HG03095 (cell line): ENCODE data around the gene RPRD1B.
A peak's percentile ranks its signal among the peaks of the same experiment; 100 is the strongest.
"Not testable (repeated sequence)": the region's sequence is repeated elsewhere in the genome, so short reads cannot be mapped to it uniquely, and the experiment has no call there.

ENCODE experiments used
- ATAC-seq: cut with Tn5 transposase; IDR thresholded peaks from one replicate; pipeline ENCODE4 v1.9.1; 2021; ENCODE audit warnings: moderate library complexity; ENCODE audit not compliant: unreplicated experiment

RPRD1B gene

DNA sequence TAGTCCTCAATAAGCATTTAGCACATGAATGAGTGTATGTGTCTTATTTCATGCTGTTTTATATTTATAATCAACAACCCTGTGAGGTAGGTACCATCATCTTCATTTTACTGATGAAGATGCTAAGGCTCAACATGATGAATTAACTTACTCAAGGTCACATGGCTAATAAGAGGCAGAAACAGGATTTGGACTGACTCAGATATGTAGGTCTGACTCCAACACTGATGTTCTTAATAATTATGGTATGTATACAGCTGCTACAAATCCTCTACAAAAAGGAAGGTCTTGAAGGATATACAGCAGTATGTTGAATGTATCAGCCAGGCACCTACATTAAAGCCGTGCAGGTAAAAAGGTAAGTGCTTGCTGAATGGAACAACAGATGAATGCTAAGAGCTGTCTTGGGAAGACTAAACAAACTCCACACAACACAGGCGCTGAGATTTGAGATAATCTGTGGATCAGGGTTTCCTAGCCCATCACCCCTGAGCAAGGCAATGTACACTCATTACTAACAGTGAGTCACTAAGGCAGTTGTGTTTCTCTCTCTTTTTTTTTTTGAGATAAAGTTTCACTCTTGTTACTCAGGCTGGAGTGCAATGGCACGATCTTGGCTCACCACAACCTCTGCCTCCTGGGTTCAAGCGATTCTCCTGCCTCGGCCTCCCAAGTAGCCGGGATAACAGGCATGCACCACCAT, 32.2 kb upstream of the RPRD1B start:
- ATAC-seq: no peak

DNA sequence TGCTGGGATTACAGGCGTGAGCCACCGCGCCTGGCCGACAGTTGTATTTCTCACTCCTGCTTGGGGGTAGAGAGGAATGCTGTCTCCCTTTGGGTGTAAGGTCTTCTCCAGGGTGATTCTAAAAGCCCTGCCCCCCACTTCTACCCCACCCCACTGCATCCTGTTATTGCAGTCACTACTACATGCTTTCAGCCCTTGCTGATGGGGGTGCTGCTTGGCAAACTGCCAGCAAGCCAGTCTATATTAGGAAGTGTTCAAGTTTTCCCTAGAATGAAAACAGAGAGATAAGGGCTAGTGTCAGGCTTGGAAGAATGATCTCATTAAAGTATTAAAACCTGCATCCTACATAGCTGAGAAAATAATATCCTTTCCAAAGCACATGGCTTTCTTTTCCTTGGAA, 31.6 kb upstream of the RPRD1B start:
- ATAC-seq: no peak

DNA sequence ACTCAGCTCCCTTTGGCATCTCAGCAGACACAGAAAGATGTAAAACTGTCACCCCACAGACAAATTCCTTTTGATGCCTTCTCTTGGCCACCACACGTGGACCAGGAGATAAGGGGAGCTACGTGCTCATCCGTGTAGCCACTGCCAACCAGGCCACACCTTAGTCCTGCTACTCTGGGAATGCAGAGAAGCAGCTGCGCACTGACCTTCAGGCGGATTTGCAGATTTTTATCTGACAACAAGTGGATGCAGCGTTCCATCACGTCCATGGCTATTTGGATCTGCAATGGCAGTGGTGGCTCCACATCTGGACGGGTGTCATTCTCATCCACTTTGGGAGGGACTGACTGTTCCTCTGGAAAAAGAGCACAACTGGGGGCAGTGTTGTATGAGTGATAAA, 31.1 kb upstream of the RPRD1B start:
- ATAC-seq: no peak

DNA sequence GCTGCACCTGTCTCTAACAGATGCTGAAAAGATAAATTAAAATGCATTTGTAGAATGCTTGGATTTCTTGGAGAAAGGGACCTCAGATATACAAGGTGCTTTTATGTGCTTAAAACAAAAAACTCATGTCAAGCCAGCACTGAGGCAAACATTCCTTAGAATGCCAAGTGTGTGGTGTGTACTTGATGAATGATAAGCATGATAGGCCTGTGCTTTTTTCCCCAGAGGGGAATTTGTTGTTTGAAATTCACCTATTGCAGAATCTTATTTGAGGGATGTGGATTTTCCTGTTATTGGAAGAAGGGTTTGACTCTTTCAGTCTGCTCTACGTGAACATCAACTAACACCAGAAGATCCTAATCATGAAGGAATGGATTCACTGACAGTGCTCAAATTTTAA, 29.1 kb upstream of the RPRD1B start:
- ATAC-seq: no peak

DNA sequence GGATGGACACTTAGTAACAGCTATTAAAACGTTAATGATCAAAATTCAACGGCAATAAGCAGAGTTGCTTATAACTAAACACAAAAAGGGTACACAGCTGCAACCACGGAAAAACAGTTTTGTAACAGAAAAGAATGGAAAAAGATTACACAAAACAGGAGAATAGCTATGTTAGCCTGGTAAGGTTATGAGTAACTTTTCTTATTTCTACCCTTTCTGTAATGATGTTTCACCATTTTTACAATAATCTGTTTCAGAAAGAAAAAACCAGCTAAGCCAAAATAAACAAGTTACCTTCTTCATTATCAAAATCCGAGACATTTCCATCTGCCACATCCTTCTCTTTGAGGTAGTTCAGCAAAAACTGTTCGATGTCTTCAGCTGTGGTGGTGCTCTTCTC, 27.6 kb upstream of the RPRD1B start:
- no peak for ATAC-seq

DNA sequence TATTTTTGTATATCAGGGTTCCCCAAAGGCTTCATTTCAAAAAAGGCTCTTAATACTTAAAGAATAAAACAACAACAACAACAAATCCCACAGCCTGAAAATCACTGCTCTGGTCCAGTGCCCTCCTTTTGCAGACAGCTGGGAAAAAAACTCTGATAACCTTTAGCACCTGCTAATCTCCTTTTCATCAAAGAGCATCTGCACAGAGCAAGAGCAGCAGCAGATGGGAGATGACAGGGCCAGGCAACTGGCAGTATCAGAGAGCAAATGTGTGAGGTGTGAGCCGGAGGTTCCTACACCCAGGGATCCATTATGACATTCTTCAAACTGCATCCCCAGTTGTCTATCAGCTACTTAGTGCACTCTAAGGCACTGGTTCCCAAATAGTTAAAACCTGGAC, 26.0 kb upstream of the RPRD1B start:
- no peak for ATAC-seq

DNA sequence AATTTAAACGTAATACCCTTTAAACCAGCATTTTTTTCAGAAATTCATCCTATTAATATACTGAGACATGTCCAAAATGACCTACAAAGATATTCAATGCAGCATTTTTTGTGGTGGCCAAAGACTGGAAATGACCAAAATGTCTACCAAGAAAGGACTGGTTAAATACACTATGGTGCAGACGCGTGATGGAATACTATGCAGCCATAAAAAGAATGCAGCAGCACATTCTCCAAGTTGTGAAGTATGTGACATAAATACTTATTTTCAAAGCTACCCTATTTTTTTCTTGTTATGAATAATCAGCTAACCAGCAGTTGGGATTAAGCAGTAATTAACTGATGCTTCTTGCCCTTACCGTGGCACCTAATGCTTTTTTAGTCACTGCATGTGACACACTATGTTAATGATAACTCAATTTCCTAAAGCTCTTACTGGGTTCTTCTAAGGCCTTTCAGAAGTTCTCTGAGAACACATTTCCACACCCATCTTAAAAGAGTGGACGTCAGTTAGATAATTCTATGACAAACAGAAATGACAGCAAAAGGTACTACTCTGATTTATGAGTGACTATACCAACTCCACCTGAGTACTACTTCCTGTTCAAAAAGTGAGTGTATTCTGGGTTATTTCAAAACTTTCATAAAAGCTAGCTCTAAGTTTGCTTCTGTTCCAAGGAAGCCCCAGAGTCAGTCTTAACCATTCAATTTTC, 25.2 kb upstream of the RPRD1B start:
- ATAC-seq: no peak

DNA sequence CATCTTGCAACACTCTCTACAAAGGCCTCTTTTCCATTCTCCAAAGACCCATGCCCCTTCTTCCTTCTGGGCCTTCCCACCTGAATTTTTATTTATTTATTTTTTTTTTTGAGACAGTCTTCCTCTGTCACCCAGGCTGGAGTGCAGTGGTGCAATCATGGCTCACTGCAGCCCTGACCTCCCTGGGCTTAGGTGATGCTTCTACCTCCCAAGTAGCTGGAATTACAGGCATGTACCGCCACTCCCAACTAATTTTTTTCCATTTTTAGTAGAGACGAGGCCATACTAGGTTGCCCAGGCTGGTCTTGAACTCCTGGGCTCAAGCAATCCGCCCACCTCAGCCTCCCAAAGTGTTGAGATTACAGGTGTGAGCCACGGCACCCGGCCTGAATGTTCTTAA, 24.1 kb upstream of the RPRD1B start:
- ATAC-seq: not testable (repeated sequence)

DNA sequence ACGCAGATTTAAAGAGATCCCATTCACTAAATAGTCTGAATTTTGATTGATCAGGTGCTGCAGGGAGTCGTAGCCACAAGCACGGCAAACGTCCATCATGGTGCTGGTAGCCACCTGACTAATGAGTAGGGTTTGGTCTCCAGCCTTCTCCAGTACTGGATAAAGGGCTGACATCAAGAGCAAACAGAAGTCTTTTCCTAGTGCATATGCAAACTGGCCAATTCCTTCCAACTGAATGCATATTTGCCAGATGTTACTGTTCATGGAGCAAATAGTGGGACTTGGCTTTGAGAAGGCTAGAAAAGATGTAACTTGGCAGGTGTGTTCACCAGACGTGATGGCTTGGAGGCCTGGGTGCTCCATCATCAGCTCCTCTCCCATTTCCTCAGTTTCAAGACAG, 21.9 kb upstream of the RPRD1B start:
- ATAC-seq: no peak

DNA sequence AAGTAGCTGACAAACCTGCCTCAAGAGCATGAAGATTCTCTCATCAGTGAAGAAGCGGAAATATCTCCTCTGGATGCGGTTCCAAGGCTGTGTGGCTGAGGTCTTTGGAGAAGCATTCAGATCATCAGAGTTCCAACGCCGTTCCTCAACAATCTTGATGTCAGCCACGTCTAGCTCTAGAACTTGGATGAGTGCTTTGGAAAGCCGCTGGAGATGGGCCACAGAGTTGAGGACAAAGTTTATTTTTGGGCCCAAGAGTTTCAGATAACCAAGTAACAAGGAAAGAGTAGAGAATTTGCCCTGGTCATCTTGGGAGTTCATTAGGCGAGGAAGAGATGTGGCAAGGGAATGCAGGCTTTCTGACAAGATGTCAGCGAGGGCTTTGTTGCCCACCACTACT, 21.2 kb upstream of the RPRD1B start:
- no peak for ATAC-seq

DNA sequence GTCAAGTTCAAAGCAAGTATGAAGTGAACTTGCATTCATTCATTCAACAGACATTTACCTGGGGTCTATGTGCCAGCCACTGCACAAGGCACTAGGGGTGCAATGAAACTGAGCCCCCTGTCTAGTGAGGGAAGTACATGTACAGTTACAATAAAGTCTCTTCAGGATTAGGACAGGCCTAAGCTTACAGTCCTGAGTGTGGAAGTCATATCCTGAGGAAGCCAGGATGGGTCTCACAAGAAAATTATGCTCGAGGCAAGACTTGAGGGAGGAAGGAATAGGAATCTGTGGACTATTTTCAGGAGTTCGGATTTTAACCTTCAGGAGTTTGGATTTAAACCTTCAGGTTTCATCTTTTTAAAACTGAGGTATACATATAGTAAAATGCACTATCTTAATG, 19.7 kb upstream of the RPRD1B start:
- no peak for ATAC-seq

DNA sequence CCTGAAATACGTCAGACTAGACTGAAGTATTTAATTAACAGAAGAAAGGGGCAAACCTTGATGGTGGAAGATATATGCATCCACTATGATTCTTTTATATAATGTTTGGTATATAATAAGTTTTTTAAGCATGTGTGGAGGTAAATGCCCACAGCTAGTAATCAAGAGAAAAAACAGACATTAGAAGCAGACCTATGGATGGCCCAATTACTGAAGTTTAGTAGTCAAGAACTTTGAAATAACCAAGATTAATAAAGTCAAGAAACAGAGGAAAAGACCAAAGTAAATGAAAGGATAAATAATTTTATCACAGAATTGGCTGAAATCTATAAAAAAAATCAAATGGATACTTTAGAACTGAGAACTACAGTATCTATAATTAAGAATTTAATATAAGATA, 15.6 kb upstream of the RPRD1B start:
- no peak for ATAC-seq

DNA sequence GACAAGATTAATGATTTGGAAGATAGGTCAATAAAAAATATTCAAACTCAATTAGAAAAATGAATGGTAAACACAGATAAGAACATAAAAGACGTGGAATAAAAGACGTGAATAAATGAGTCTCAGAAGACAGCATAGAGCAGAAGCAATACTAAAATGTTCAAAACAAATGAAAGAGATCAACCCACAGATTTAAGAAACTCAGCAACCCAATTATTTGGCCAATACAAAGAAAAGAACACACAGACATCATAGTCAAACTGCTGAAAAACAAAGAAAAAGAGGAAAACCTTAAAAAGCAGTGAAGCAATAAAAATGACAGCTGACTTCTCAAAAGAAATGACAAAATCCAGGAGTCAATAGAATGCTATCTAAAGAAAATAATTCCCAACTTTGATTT, 15.2 kb upstream of the RPRD1B start:
- no peak for ATAC-seq

DNA sequence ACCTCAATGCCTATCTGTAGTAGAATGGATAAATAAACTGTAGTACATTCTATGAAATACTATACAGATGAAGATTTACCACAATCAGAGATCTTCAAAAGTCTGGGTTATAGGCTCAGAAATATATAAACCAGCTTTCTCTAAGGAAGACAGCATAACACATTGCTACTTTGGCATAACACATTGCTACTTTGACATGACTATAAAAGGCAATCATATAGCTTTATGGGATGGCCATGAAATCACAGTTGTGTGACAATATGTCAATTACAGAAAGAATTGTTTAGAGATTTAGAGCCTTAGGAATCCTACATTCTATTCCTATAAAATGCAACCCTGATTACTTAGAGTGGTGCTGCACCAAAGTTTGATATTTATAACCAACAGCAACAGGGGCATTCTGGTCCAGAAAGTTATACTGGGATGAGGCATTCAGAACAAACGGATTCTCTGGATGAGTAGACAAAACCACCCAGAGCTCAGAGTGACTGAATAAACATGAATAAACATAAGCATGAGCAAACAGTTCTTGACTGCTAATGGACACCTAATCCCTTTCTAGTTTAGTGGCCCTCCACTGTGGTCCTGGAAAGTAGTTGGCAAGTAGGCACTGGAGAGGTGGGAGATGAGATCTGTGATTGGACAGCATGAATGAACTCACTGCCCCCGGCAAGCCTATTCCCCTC, 12.3 kb upstream of the RPRD1B start:
- no peak for ATAC-seq

DNA sequence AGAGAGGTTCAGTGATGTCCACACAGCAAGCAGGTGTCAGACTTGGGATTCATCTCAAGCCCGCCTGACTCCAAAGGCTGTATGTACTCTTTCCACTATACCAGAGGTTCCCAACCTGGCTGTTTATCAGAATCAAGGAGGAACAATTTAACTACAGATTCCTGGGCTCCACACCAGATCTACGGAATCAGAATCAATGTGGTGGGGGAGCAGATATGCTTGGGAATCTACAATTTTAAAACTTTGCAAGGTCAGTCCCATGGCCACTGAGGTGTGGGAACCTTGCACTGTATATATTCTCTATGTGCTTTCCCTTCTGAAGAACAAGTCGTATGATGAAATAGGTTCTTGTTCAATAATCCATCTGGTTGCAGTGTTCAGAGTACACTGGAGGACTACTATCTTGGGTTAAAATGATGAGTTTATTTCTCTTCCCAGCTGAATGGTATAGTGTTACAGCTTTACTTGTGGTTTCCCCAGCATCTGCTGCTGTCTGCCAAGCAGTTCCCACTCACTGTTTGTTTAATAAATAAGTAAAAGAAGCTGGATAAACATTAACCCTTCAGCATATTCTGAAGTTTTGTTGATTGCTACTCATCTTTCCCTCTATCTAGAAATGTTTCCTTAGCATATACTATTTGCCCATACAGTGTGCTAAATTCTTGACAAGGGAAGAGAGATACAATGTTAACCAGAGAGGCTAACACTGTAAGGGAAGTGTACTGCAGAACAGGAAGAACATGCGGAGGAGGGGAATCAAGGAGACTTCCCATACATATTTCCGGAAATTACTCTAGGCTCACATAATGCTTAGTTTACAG, 10.2 kb upstream of the RPRD1B start:
- no peak for ATAC-seq

DNA sequence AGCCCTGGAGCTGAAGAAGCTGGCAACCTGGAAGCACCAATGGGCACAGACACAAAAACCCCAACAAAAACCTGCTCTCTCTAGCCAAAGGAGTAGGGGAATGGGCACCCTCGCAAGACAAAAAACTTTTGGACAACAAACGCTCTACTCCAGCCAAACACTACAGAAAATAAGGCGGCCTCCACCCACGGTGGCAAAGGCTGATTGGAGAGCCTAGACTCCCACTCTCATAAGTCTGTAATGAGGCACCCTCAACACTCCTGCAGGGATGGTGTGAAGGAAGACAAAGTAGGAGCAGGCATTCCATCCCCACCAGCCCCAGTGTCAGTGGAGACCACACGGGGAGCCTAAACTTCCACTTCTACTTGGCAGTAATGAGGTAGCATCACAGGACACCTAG, 9.1 kb upstream of the RPRD1B start:
- no peak for ATAC-seq

DNA sequence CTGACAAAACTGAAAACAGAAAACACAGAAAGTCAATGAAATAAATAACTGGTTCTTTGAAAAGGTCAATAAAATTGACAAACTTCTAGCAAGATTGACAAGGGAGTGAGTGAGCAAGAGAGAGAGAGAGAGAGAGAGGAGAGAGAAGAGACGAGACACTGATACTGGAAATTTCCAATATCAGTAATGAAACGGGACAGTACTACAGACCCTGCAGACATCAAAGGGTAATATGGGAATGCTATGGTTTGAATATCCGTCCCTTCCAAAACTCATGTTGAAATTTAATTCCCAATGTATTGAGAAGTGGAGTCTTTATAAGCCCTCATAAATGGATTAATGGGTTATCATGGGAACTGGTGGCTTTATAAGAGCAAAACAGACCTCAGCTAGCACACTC, 4.1 kb upstream of the RPRD1B start:
- ATAC-seq: no peak

DNA sequence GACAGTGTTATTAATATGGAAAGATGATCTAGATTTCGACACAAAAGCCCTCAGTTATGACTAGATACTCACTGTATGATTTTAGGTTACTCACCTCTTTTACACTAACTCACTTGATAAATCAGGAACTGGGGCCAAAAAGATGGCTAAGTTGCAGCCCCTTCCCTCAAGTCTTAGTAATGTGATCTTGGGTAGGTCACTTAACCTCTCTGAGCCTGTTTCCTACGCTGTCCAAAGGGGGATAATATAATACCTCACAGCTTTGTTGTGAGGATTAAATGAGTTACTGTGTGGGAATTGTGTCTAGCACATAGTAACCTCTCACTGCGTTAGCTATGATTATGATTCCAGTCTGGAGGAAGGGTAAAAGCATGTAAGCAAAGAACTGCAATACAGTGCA, 1.6 kb upstream of the RPRD1B start:
- ATAC-seq: no peak

DNA sequence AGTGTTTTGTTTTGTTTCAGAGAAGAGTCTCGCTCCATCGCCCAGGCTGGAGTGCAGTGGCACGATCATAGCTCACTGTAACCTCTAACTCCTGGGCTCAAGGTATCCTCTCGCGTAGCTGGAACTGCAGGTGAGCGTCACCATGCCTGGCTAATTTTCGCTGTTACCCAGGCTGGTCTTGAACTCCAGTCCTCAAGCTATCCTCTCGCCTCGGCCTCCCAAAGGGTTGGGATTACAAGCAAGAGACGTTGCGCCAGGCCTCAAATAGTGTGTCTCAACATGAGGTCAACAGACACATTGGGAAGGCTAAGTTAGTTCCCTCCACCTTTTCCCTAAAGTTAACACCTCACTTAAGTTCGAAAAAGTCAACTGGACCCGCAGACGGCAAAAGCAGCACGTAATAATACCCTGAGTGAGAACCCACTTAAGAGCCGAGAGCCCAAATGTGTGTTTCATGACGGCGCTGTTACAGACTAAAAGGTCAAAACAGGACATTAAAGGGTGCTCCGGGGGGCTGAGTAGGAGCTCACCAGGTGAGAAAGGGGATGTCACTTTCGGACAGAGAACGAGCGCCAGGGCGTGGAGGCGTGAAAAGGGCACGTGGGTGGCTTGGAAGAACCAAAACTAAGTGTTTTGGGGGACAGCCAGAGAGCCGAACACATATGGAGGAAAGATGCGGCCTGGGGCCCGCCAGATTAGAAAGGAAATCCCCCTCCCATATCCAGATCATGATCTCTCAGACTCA, 789 bp upstream of the RPRD1B start:
- ATAC-seq: peak; percentile 34

DNA sequence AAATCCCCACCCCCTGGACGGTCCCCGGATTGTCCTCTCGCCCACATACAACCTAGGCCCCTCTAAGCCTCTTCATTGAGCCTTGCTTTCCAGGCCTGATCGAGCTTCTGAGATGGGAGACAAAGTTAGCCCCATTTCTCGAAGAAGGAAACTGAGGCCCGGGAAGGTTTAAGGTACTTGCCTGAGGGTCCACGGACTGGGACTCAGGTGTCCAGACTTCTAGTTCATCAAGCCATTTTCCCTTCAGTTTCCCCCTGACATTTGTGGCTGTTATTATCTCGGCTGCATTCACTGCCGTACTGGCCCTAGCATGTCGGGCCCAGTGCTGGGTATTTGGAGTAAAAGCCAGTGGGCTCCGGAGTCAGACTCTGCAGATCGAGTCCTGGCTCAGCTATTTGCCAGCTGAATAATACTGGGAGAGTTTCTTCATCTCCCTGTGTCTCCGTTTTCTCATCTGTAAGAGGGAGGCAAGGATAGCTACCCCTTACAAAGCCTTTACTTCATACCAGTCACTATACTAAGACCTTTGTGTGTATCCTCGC, 633 bp downstream of the RPRD1B start:
- ATAC-seq: peak; percentile 6
